Activated naive CD4-positive, alpha-beta T cell treated with anti-CD3 and anti-CD28 coated beads, Interleukin-2, amount 50 U/mL, for 24 hours (primary cell): ENCODE measurements around the gene OSER1.
A peak's percentile ranks its signal among the peaks of the same experiment; 100 is the strongest.
"Not testable (repeated sequence)": the region's sequence is repeated elsewhere in the genome, so short reads cannot be mapped to it uniquely, and the experiment has no call there.

ENCODE experiments used
- H3K27ac Mint-ChIP-seq: one replicate; pipeline ENCODE4 v1.8.0; 2021; ENCODE audit warnings: mild to moderate bottlenecking, mixed read lengths
- H3K27me3 Mint-ChIP-seq: one replicate; pipeline ENCODE4 v1.8.0; 2021; ENCODE audit warnings: mixed read lengths
- H3K36me3 Mint-ChIP-seq: one replicate; pipeline ENCODE4 v1.8.0; 2021; ENCODE audit warnings: mixed read lengths
- H3K4me1 Mint-ChIP-seq: one replicate; pipeline ENCODE4 v1.8.0; 2021; ENCODE audit warnings: mixed read lengths
- H3K4me3 Mint-ChIP-seq: one replicate; pipeline ENCODE4 v1.8.0; 2021; ENCODE audit warnings: mild to moderate bottlenecking, mixed read lengths
- H3K9me3 Mint-ChIP-seq: one replicate; pipeline ENCODE4 v1.8.0; 2021; ENCODE audit warnings: mixed read lengths

Gene OSER1

DNA sequence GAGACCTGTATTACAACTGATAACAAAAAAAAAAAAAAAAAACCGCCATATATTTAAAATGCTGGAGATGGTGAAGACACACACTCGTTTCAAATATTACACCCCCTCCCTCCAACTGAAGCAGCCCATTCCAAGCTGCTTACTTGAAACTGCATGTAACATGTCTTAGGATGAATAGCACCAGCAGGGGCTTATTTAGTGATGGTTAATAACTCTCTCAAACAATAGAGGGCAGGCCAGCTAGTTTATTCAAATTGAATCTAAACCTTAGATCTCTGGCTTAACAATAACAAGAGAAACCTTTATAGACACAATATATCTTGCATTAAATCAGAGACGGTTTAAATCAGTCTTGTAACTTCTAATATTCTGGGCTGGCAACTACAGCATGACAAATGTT lies 14.3 kb downstream of the OSER1 start:
- Mint-ChIP-seq H3K27me3 (no peaks in the 10 kb centered on the region), H3K9me3 (no peaks in the 10 kb centered on the region), H3K36me3 (peaks cover 18% of the 10 kb centered on the region), H3K27ac (no peak overlapping the region), H3K4me3 (no peak overlapping the region), H3K4me1 (peaks cover 27% of the 10 kb centered on the region)

DNA sequence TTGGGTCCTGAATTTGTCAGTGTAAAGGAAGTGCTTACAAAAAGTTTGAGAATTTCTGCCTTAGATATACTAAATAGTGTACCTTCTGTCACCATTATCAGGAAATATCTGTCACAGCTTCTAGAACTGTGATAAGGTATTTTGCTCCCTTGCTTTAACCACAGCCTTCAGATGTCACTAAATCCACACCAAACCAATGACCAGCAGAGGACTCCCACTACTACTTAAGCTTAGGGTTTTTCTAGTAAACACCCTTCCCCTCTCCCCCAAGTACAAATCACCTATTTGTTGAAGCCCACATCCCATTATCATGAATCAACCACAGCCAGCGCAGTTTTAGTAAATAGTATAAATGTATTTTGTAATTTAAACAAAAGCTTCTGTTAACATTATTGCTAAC lies 15.0 kb downstream of the OSER1 start:
- peaks cover 20% of the 10 kb centered on the region for H3K4me1 Mint-ChIP-seq
- no peaks in the 10 kb centered on the region for H3K27me3 Mint-ChIP-seq
- peaks cover 14% of the 10 kb centered on the region for H3K36me3 Mint-ChIP-seq
- no peak overlapping the region for H3K4me3 Mint-ChIP-seq
- H3K9me3 Mint-ChIP-seq = no peaks in the 10 kb centered on the region
- H3K27ac Mint-ChIP-seq = no peak overlapping the region

DNA sequence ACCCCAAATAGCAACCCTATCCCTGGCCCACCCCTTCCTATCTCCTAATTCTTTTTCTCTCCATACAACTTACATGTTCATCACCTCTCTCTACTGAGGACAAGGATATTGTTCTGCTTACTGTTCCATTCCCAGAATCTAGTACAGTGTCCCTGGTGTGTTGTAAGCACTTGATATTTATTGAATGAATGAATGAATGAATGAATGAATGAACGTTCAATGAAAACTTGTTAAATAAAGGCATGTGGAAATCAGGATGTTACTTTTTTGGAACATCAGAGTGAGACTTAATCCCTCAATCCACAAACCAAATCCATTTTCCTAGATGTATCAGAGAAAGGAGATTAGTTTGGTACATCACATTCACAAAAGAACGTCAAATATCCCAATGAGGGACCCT lies 16.8 kb downstream of the OSER1 start:
- peaks cover 2% of the 10 kb centered on the region for H3K4me1 Mint-ChIP-seq
- H3K27me3 Mint-ChIP-seq = peaks cover 6% of the 10 kb centered on the region
- H3K4me3 Mint-ChIP-seq = no peak overlapping the region
- H3K27ac Mint-ChIP-seq = peak overlapping the region; percentile 8
- no peaks in the 10 kb centered on the region for H3K9me3 Mint-ChIP-seq
- peaks cover 4% of the 10 kb centered on the region for H3K36me3 Mint-ChIP-seq

DNA sequence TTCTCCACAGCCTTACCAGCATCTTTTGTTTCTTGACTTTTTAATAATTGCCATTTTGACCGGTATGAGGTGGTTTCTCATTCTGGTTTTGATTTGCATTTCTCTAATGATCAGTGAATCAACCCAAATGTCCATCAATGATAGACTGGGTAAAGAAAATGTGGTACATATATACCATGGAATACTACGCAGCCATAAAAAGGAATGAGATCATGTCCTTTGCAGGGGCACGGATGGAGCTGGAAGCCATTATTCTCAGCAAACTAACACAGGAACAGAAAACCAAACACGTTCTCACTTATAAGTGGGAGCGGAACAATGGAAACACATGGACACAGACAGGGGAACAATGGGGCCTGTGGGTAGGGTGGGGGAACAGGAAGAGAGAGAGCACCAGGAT lies 18.9 kb downstream of the OSER1 start:
- H3K27me3 Mint-ChIP-seq = peaks cover 15% of the 10 kb centered on the region
- H3K4me1 Mint-ChIP-seq = peaks cover 11% of the 10 kb centered on the region
- not testable (repeated sequence) for H3K9me3 Mint-ChIP-seq, H3K27ac Mint-ChIP-seq, H3K36me3 Mint-ChIP-seq, H3K4me3 Mint-ChIP-seq

DNA sequence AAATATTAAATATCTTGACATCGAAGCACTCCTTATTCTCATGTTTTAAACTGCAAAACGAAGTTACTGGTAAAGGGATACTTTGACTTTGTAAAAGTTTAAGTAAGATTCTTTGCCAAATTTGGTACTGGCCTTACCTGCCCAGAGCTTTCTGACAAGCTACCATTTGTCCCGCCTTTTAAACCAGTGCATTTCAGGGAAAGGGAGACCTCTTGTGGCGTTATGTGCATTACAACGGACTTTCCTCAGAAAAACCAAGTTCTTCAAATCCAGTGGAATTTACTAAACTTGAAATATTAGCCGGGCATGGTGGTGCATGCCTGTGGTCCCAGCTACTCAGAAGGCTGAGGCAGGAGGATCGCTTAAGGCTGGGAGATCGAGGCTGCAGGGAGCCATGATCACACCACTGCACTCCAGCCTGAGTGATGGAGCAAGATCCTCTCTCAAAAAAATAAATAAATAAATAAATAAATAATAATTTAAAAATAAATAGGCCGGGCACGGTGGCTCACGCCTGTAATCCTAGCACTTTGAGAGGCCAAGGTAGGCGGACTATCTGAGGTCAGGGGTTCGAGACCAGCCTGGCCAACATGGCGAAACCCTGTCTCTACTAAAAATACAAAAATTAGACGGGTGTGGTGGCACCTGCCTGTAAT lies 20.2 kb downstream of the OSER1 start:
- H3K4me3 Mint-ChIP-seq, H3K36me3 Mint-ChIP-seq, H3K9me3 Mint-ChIP-seq: not testable (repeated sequence)
- Mint-ChIP-seq H3K27me3 (peaks cover 23% of the 10 kb centered on the region), H3K27ac (peak overlapping the region; percentile 19), H3K4me1 (peaks cover 14% of the 10 kb centered on the region)

DNA sequence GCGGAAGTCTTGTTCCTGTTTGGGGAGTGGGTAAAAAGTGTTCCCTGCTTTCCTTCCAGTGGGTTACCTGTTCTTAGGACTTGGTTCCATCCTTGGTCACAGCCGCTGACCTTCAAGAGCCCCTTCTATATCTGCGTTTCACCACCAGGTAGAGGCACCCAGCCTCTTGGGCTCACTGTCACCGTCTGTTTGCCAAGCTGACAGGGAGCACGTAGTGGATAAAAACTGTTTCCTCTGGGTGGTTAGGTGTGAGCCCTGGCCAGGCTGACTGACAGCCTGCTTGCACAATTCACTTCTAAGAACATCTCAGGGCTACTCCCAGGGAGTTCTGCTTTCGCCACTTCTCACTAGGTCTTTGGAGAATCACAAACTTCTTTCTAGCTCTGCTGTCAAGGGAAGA lies 21.8 kb downstream of the OSER1 start:
- H3K4me3 Mint-ChIP-seq = no peak overlapping the region

DNA sequence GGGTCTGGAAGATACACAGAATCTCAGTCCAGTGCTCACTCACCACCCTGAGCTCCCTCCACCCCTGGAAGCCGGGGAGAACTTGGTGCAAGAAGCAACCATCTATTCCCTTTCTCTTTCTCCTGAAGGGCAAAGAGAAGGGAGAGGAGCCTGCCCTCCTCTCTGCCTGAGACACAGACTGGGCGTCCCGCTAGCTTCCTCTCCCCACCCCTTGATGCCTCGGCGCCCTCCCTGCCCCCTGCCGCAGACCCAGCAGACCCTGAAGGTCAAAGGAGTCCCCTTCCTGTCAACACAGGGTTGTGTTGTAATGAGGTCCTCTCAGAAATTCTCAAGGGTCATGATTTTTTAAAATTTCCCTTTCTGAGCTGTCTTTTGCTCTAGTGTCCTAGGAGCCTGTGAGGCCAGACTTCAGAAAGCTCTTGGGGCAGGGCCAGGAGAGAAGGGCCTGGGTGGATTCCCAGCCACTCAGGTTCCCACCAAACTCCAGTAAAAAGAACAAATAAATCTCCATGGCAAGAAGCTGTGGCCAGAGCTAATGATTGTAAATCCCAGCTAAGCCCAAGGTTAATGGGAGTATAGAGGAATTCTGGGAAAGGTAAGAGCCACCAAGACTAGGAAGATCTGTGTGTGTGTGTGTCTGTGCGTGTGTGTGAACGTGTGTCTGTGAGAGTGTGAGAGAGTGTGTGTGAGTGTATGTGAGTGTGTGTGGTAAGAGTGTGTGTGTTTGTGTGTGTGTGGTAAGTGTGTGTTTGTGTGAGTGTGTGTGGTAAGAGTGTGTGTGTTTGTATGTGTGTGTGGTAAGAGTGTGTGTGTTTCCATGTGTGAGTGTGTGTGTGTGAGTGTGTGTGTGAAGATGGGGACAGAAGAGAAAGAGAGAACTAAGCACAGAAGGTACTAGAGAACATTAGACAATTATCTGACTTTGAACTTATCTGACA lies 22.5 kb downstream of the OSER1 start:
- H3K9me3 Mint-ChIP-seq = no peaks in the 10 kb centered on the region
- H3K27ac Mint-ChIP-seq = no peak overlapping the region
- H3K27me3 Mint-ChIP-seq = peaks cover 27% of the 10 kb centered on the region
- H3K4me1 Mint-ChIP-seq = peaks cover 14% of the 10 kb centered on the region
- H3K4me3 Mint-ChIP-seq = no peak overlapping the region
- no peaks in the 10 kb centered on the region for H3K36me3 Mint-ChIP-seq

More for the DNA sequence above, 21.8 kb downstream of the OSER1 start:
- peaks cover 25% of the 10 kb centered on the region for H3K27me3 Mint-ChIP-seq
- no peaks in the 10 kb centered on the region for H3K36me3 Mint-ChIP-seq
- no peaks in the 10 kb centered on the region for H3K9me3 Mint-ChIP-seq
- peaks cover 14% of the 10 kb centered on the region for H3K4me1 Mint-ChIP-seq
- no peak overlapping the region for H3K27ac Mint-ChIP-seq

DNA sequence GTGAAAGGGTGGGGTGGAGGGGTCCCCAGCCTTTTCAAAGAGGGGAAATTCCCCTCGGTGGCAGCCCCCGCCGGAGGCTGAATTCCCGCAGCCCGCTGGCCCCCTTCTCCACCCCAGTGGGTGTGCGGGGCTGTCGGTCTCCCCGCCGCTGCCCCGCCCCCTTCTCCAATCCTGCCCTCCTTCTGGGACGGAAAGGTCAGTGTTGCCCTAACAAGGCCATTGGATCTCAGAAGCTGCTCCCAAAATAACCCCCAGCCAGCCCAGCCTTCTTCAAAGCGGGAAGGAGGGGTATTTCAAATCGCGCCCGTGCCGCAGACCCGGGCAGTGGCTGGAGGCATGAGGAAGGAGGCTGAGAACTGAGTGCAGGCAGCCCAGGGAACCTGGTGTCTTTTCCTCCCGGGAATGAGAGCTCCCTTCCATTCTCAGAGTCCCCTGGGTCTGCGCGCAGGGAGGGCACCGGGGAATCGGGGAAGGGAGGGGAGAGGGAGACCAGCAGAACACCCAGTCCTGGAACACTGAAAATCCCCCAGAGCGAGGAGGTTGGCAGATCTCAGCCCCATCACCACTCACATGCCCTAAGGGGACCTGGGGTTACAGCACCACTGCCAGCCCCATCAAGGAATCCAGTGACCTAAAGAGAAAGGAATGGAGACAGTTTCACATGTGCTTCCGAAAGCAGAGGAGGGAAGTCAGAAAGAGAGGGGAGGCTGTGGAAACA lies 23.4 kb downstream of the OSER1 start, which contains the start of gene JPH2:
Gene JPH2, minus strand, starts transcription at position 135 of the 718 bp plus-strand sequence. CDS start 483 bp downstream, outside the sequence.
- Mint-ChIP-seq H3K27ac (no peak within 1 kb of the TSS), H3K36me3 (no peaks in the 10 kb centered on the region), H3K4me1 (peaks cover 14% of the 10 kb centered on the region), H3K4me3 (no peak within 1 kb of the TSS), H3K9me3 (no peaks in the 10 kb centered on the region), H3K27me3 (peaks cover 31% of the 10 kb centered on the region)

DNA sequence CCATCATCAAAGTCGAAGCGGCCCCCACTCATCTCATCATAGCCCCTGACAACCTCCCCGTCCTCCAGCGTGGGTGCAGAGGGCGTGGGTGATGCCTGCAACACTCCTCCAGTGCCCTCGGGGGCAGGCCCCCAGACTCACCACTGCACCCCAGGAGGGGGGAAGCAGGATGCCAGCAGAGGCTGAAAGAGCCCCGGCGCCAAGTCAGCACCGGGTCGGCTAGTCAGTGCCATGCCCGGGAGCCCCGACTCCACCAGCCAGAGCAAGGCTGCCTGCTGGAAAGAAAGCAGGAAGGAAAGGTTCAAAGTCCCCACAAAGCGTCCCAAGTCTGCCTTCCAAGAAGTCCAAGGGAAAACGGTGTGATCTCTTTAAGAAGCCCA lies 23.9 kb downstream of the OSER1 start:
- Mint-ChIP-seq H3K4me3 (no peak overlapping the region), H3K9me3 (no peaks in the 10 kb centered on the region), H3K27me3 (peaks cover 31% of the 10 kb centered on the region), H3K27ac (no peak overlapping the region), H3K36me3 (no peaks in the 10 kb centered on the region), H3K4me1 (peaks cover 14% of the 10 kb centered on the region)

DNA sequence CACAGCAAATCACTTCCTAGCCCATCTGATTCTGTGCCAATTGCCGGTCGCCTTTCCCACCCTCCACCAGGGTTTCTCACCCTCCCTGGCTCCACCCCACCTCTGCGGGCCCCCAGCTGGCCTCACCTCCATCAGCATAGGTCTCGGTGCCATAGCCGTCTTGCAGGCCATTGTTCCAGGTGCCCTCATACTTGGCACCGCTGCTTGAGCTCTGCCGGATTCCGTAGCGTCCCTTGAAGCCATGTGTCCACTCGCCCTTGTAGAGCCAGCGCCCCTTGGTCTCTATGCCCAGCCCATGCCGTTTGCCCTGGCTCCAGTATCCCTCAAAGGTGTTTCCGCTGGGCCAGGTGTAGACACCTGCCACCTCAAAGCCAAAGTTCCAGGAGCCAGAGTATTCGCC lies 24.4 kb downstream of the OSER1 start:
- Mint-ChIP-seq H3K27ac (no peak overlapping the region), H3K4me3 (no peak overlapping the region), H3K9me3 (no peaks in the 10 kb centered on the region), H3K4me1 (peaks cover 14% of the 10 kb centered on the region), H3K27me3 (peaks cover 33% of the 10 kb centered on the region), H3K36me3 (no peaks in the 10 kb centered on the region)

DNA sequence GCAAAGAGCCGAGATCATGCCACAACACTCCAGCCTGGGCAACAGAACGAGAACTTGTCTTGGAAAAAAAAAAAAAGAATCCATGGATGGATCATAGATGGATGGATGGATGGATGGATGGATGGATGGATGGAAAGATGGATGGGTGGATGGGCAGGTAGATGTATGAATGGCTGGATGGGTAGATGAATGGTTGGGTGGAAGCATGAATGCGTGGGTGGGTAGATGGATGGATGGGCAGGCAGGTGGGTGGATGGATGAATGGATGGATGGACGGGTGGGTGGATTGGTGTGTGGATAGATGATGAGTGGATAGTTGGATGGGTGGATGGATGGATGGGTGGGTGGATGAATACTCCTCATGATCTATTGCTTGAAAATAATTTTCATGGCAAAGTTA lies 25.0 kb downstream of the OSER1 start:
- H3K27me3 Mint-ChIP-seq = peaks cover 38% of the 10 kb centered on the region

DNA sequence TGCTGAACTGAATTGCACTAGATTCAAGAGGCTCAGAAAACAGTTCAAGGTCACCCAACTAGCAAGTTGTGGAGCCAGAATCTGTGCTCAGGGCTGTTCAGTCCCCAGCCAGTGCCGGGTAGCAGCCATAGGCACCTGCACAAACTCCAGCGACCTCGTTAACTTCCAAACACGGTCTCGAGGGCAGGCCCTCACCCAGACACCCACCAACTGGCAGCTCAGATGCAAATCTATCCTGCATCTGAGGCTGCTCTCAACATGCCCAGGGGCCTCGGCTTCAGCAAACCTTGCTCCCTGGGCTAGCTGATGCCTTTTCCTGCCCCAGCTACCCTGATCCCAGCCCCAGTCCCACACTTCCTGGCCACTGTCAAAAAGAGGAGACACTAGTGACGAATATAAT lies 27.3 kb downstream of the OSER1 start:
- H3K4me1 Mint-ChIP-seq = peaks cover 14% of the 10 kb centered on the region
- no peaks in the 10 kb centered on the region for H3K9me3 Mint-ChIP-seq
- peaks cover 31% of the 10 kb centered on the region for H3K27me3 Mint-ChIP-seq
- H3K36me3 Mint-ChIP-seq = no peaks in the 10 kb centered on the region
- H3K4me3 Mint-ChIP-seq = no peak overlapping the region
- no peak overlapping the region for H3K27ac Mint-ChIP-seq

More for the DNA sequence above, 25.0 kb downstream of the OSER1 start:
- no peak overlapping the region for H3K4me3 Mint-ChIP-seq
- H3K27ac Mint-ChIP-seq = no peak overlapping the region
- H3K4me1 Mint-ChIP-seq = peaks cover 14% of the 10 kb centered on the region
- no peaks in the 10 kb centered on the region for H3K9me3 Mint-ChIP-seq
- no peaks in the 10 kb centered on the region for H3K36me3 Mint-ChIP-seq

DNA sequence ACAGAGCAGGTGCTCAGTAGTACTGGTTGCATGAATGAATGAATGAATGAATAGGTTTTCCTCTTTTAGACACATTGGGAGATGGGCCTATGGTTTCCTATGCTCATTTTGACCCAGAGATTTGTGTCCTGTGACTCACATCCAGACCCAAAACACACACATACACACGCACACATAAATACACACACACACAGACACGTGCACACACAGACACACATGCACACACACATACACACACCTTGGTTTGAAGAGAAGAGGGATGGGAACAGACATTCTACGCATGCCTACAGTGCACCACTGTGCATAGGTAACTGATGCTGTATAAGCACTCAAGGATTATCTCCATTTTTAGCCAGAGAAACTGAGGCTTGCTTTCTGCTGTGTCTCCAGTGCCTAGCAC lies 27.7 kb downstream of the OSER1 start:
- Mint-ChIP-seq H3K27ac (no peak overlapping the region), H3K27me3 (peaks cover 29% of the 10 kb centered on the region), H3K4me1 (peaks cover 14% of the 10 kb centered on the region), H3K4me3 (no peak overlapping the region), H3K9me3 (no peaks in the 10 kb centered on the region), H3K36me3 (no peaks in the 10 kb centered on the region)

DNA sequence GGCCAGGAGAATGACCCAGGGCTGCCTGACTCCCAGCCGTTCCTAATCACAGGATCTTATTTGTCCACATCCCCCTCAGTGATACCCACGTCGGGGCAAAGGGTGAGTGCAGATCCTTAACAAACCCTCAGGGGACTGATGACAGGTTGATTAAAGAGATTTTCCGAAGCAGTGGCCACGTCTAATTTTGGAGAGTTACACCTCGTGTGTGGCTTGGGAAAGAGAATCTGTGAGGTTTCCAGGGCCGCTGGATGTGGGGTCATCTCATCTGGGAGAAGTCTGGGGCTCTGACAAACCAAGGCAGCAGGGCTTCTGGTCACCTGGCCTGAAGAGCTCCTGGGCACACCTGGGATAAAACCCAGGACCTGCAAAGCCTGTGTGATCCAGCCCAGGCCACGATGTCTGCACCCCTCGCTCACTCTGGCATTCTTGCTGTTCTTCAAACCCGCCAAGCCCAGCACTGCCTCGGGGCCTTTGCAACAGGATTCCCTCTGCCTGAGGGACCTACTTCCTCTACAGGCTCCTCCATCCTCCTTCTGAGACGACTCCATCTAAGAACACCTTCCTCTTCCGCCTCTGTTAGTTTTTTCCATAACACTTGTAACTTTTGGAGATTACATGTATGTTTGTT lies 28.3 kb downstream of the OSER1 start:
- no peak overlapping the region for H3K27ac Mint-ChIP-seq
- H3K9me3 Mint-ChIP-seq = no peaks in the 10 kb centered on the region
- no peaks in the 10 kb centered on the region for H3K36me3 Mint-ChIP-seq
- no peak overlapping the region for H3K4me3 Mint-ChIP-seq
- peaks cover 7% of the 10 kb centered on the region for H3K4me1 Mint-ChIP-seq
- H3K27me3 Mint-ChIP-seq = peaks cover 26% of the 10 kb centered on the region

DNA sequence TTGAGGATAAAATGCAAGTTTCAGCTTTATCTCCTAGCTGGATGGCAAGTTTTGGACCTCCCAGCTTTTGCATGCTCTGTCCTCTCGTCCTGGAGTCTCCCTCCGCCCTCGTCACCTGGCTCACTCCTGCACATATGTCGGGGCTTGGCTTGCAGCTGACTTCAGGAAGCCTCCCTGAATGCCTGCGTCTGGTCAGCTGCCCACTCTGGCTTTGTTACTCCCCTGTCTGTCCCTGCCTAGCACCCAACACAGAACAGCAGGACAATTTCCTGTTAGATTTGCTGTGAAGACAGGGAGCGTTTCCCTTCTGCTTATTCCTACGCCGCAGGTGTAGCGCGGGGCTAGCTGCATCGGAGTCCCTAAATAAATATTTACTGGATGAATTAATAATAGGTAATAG lies 29.0 kb downstream of the OSER1 start:
- peaks cover 24% of the 10 kb centered on the region for H3K27me3 Mint-ChIP-seq
- peaks cover 3% of the 10 kb centered on the region for H3K4me1 Mint-ChIP-seq
- no peaks in the 10 kb centered on the region for H3K36me3 Mint-ChIP-seq
- H3K27ac Mint-ChIP-seq = no peak overlapping the region
- no peak overlapping the region for H3K4me3 Mint-ChIP-seq
- H3K9me3 Mint-ChIP-seq = no peaks in the 10 kb centered on the region
